Prostate gland (tissue), 2 donors: ENCODE data around the gene CCDC122.

Source experiments
- POLR2A ChIP-seq: fragments of 450-650 bp; IDR thresholded peaks from one replicate; pipeline ENCODE4 v1.6.1; 2016; ENCODE audit warnings: antibody characterized with exemption, mild to moderate bottlenecking
- POLR2AphosphoS5 ChIP-seq: sonication (generic); formaldehyde crosslinking; IDR thresholded peaks from one replicate; pipeline ENCODE4 v1.6.1; 2017; ENCODE audit warnings: antibody characterized with exemption
- TF ChIP-seq, protein P1 (sequence below), 4 experiments: fragments of 200-600 bp in 2 of 4; fragments of 450-650 bp in 2 of 4; sonication (generic) in 2 of 4; IDR thresholded peaks; 1 replicate in 3 of 4; 2 replicates in 1 of 4; pipeline ENCODE4 v1.5.1; 2016 to 2019; ENCODE audit warnings: antibody characterized with exemption in 4 of 4, mild to moderate bottlenecking in 2 of 4, moderate library complexity in 2 of 4

DNA sequence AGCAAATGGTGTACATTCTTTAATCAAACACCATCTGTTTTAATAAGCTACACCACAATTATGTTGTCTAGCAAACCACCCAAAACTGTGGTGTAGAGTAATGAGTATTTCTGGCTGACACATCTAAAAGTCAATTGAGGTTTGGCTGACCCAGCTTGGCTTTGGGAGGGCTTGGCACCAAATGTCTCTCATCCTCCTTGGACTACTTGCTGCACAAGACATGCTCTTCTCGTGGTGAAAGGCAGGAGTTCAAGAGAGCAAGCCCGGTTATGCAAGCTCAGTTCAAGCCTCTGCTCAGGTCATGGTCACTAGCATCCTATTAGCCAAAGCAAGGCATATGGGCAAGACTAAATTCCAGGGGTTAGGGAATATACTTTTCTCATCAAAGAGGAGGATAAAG is 37.3 kb upstream of the CCDC122 start:
- TF ChIP-seq POLR2A (no peak), POLR2AphosphoS5 (no peak)
- TF ChIP-seq, protein P1, sequence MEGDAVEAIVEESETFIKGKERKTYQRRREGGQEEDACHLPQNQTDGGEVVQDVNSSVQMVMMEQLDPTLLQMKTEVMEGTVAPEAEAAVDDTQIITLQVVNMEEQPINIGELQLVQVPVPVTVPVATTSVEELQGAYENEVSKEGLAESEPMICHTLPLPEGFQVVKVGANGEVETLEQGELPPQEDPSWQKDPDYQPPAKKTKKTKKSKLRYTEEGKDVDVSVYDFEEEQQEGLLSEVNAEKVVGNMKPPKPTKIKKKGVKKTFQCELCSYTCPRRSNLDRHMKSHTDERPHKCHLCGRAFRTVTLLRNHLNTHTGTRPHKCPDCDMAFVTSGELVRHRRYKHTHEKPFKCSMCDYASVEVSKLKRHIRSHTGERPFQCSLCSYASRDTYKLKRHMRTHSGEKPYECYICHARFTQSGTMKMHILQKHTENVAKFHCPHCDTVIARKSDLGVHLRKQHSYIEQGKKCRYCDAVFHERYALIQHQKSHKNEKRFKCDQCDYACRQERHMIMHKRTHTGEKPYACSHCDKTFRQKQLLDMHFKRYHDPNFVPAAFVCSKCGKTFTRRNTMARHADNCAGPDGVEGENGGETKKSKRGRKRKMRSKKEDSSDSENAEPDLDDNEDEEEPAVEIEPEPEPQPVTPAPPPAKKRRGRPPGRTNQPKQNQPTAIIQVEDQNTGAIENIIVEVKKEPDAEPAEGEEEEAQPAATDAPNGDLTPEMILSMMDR (IDR thresholded peaks at IDR 0.05): no peak
